ENCODE data around the gene FRYL. TPM values are rescaled to one million over a fixed set of nuclear protein-coding genes. Genes with fewer than 3 reads are reported as not detected.

Gene FRYL
- total RNA-seq, 1 experiment from 2014 or later = 53.9 TPM

DNA sequence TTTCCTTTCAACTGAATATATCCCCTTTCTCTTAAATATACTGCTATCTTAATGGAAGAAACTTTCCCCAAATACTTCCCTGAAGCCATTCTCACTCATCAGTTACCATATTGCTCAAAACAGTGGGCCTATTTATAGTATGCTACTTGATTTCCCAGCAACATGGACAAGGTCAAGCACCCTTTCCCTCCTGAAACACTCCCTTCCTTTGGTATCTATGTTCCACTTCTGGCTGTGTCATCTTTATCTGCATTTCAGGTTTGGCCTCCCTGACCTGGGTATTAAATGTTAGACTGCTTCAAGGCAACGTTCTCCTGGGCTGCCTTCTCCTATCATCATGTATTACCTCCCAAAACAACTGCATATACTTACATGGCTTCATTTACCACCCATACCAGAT lies 188.7 kb downstream of the FRYL start:
- no peak overlapping the region for H3K4me3 Mint-ChIP-seq (ENCODE audit: unreplicated experiment)
- TF ChIP-seq, protein P1, sequence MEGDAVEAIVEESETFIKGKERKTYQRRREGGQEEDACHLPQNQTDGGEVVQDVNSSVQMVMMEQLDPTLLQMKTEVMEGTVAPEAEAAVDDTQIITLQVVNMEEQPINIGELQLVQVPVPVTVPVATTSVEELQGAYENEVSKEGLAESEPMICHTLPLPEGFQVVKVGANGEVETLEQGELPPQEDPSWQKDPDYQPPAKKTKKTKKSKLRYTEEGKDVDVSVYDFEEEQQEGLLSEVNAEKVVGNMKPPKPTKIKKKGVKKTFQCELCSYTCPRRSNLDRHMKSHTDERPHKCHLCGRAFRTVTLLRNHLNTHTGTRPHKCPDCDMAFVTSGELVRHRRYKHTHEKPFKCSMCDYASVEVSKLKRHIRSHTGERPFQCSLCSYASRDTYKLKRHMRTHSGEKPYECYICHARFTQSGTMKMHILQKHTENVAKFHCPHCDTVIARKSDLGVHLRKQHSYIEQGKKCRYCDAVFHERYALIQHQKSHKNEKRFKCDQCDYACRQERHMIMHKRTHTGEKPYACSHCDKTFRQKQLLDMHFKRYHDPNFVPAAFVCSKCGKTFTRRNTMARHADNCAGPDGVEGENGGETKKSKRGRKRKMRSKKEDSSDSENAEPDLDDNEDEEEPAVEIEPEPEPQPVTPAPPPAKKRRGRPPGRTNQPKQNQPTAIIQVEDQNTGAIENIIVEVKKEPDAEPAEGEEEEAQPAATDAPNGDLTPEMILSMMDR (IDR thresholded peaks at IDR 0.05; ENCODE audit: unreplicated experiment) = no peak
- intact Hi-C loops (cut with micrococcal nuclease) = no loop called here
- DNase-seq (ENCODE audit: unreplicated experiment) = no peak
- ChIA-PET CTCF (interaction anchor here (0.6 to 1.6 kb wide), 3 partner anchors 13 to 349 kb away, joined by 3 to 16 read pairs (median 3); no protein-coding TSS in a partner anchor), POLR2A (interaction anchor here (1.0 kb wide), 1 partner anchor 189 kb away, joined by 6 read pairs; the partner anchor contains the start of gene FRYL)
- no peaks in the 10 kb centered on the region for H3K4me1 Mint-ChIP-seq (ENCODE audit: insufficient read depth, unreplicated experiment)
- H3K27me3 Mint-ChIP-seq (ENCODE audit: insufficient read depth, unreplicated experiment) = no peaks in the 10 kb centered on the region
- no peak overlapping the region for H3K27ac Mint-ChIP-seq (ENCODE audit: low read depth, unreplicated experiment)
- no peaks in the 10 kb centered on the region for H3K9me3 Mint-ChIP-seq (ENCODE audit: unreplicated experiment)
- BruUV-seq (replicated peaks) = no TSS peak
- peaks cover 50% of the 10 kb centered on the region for H3K36me3 Mint-ChIP-seq (ENCODE audit: insufficient read depth, unreplicated experiment)

DNA sequence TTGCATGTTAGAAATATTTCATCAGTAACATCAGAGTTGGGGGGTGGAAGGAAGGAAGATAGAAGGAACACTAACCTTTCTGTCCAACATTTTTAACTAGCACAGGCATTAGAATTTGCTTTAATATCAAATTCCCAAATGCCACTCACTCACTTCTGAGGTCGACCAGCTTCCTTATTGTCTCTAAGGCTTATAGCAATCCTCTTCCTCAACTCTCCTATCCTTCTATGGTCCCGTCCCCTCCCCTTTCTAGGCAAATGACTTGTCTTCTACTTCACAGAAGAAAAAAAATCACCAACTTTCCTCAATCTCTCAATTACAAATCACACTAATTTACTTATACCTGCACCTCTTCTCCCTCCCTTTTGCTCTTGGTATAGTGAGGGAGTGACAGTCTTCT lies 189.2 kb downstream of the FRYL start:
- H3K27me3 Mint-ChIP-seq (ENCODE audit: insufficient read depth, unreplicated experiment) = no peaks in the 10 kb centered on the region
- no TSS peak for BruUV-seq (replicated peaks)
- no peak overlapping the region for H3K27ac Mint-ChIP-seq (ENCODE audit: low read depth, unreplicated experiment)
- H3K36me3 Mint-ChIP-seq (ENCODE audit: insufficient read depth, unreplicated experiment) = peaks cover 52% of the 10 kb centered on the region
- no peak for DNase-seq (ENCODE audit: unreplicated experiment)
- no peak overlapping the region for H3K4me3 Mint-ChIP-seq (ENCODE audit: unreplicated experiment)
- no peaks in the 10 kb centered on the region for H3K4me1 Mint-ChIP-seq (ENCODE audit: insufficient read depth, unreplicated experiment)
- ChIA-PET POLR2A (no interaction called here), CTCF (no interaction called here)
- H3K9me3 Mint-ChIP-seq (ENCODE audit: unreplicated experiment) = no peaks in the 10 kb centered on the region
- intact Hi-C loops (cut with micrococcal nuclease) = no loop called here
- TF ChIP-seq, protein P1 (IDR thresholded peaks at IDR 0.05; ENCODE audit: unreplicated experiment) = no peak

DNA sequence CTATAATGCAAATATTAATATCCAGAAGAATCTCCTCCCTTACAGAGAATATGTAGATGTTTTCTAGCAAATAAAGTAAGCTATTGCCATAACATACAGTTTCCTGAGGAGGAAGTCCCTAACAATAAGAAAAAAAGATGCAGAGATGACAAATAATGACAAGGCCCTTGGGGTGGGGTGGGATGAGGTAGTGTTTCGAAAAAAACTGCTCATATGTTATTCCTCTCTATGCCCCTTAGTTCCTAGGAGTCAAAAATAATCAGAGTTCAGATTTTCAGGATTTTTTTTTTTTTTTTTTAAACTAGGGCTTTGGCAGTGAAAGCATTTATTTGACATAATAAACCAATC lies 191.0 kb downstream of the FRYL start:
- ChIA-PET POLR2A (no interaction called here), CTCF (interaction anchor here (0.6 to 1.6 kb wide), 2 partner anchors 10 to 73 kb away, joined by 4 to 5 read pairs; no protein-coding TSS in a partner anchor)
- H3K36me3 Mint-ChIP-seq (ENCODE audit: insufficient read depth, unreplicated experiment) = peaks cover 48% of the 10 kb centered on the region

DNA sequence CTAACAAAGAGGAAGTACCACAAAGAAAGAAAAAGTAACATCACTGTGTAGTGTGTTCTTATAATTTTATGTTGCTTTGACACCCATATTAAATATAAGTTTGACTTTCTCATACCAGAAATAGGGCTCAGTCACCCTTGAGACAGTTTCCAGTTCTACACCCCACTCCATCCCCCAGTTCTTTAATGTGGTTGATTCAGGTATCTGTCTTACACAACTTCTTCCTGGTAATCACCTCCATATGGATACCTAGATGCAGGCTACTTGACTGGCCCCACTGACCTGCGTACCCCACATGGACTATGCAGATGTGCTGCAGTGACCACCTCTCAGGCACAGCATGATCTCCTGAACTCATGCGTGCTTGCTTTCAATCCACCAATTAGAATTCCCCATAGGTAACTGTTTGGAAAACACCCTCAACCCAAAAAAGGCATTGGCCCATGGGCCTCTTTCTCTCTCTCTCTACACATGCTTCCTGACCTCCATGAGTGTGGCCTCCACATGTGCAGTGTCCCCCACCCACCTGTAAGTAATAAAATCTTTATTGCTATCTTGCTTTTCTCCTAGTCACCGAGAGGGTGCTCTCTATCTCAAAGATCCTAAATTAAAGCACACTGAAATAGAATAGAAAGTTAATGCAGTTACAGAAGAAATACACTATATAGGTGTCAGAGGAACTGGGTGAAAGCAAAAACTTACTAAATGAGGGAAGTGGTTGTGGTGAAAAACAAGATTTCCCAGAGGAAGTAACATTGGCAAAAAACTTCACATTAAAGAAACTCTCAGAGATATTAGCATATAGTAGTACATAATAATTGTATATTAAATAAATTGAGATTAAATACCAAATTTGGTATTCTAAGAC lies 191.6 kb downstream of the FRYL start:
- CTCF ChIA-PET = interaction anchor here (0.6 to 1.6 kb wide), 2 partner anchors 10 to 72 kb away, joined by 4 to 5 read pairs; no protein-coding TSS in a partner anchor
- POLR2A ChIA-PET = no interaction called here
- no peak for DNase-seq (ENCODE audit: unreplicated experiment)
- H3K27me3 Mint-ChIP-seq (ENCODE audit: insufficient read depth, unreplicated experiment) = no peaks in the 10 kb centered on the region
- TF ChIP-seq, protein P1 (IDR thresholded peaks at IDR 0.05; ENCODE audit: unreplicated experiment) = no peak
- H3K27ac Mint-ChIP-seq (ENCODE audit: low read depth, unreplicated experiment) = no peak overlapping the region
- peaks cover 49% of the 10 kb centered on the region for H3K36me3 Mint-ChIP-seq (ENCODE audit: insufficient read depth, unreplicated experiment)
- BruUV-seq (replicated peaks) = no TSS peak
- H3K4me1 Mint-ChIP-seq (ENCODE audit: insufficient read depth, unreplicated experiment) = no peaks in the 10 kb centered on the region
- intact Hi-C loops (cut with micrococcal nuclease) = no loop called here
- H3K4me3 Mint-ChIP-seq (ENCODE audit: unreplicated experiment) = no peak overlapping the region
- no peaks in the 10 kb centered on the region for H3K9me3 Mint-ChIP-seq (ENCODE audit: unreplicated experiment)

More for the DNA sequence above, 191.0 kb downstream of the FRYL start:
- H3K9me3 Mint-ChIP-seq (ENCODE audit: unreplicated experiment) = no peaks in the 10 kb centered on the region
- intact Hi-C loops (cut with micrococcal nuclease) = no loop called here
- no peaks in the 10 kb centered on the region for H3K4me1 Mint-ChIP-seq (ENCODE audit: insufficient read depth, unreplicated experiment)
- no peak overlapping the region for H3K4me3 Mint-ChIP-seq (ENCODE audit: unreplicated experiment)
- TF ChIP-seq, protein P1 (IDR thresholded peaks at IDR 0.05; ENCODE audit: unreplicated experiment) = no peak
- no peak overlapping the region for H3K27ac Mint-ChIP-seq (ENCODE audit: low read depth, unreplicated experiment)
- no peaks in the 10 kb centered on the region for H3K27me3 Mint-ChIP-seq (ENCODE audit: insufficient read depth, unreplicated experiment)
- DNase-seq (ENCODE audit: unreplicated experiment) = no peak
- no TSS peak for BruUV-seq (replicated peaks)
